ENCODE measurements around the gene FBXO42. TPM values are rescaled to one million over a fixed set of nuclear protein-coding genes. Genes with fewer than 3 reads are reported as not detected.

The FBXO42 gene
- total and polyA plus RNA-seq, 9 of the 15 experiments (the other 6 are each of a cell fraction or from before 2014, with no cell fraction given): 7.2 to 24.8 (median 17.4) TPM

- WGBS (ENCODE audit: insufficient coverage, low coverage, missing lambda C conversion rate): 21% methylated on average over 3 of the region's 3 CpGs
- H3K79me2 ChIP-seq (ENCODE audit: control insufficient read depth, insufficient read depth, low read length): no peaks in the 10 kb centered on the region
- no peaks in the 10 kb centered on the region for H3K36me3 ChIP-seq (ENCODE audit: control insufficient read depth, insufficient read depth, low read length)
- H3K4me2 ChIP-seq (ENCODE audit: insufficient read depth, low read length): no peak overlapping the region
- H3K9ac ChIP-seq (ENCODE audit: insufficient read depth in 1 of 2, low read depth in 2 of 2, low read length in 2 of 2): no peak overlapping the region; a peak in 1 of 4 replicates
- no peaks in the 10 kb centered on the region for H3K9me3 ChIP-seq (replicated peaks; ENCODE audit: control insufficient read depth, insufficient read depth, low read depth, low read length)
- H3K27me3 ChIP-seq (ENCODE audit: control insufficient read depth in 2 of 2, insufficient read depth in 2 of 2, low read length in 2 of 2): no peaks in the 10 kb centered on the region
- DNase-seq (ENCODE audit: extremely low read depth in 1 of 4, low spot score in 3 of 4): no peak
- ChIA-PET CTCF (ENCODE audit: low intra/inter-chr PET ratio) (no interaction called here), POLR2A (interaction anchor here (0.6 to 1.5 kb wide), 2 partner anchors 10 to 363 kb away, joined by 3 to 4 read pairs; no protein-coding TSS in a partner anchor)
- no peak overlapping the region for H3K4me3 ChIP-seq
- H2AFZ ChIP-seq (ENCODE audit: low read depth, low read length): no peak overlapping the region
- intact Hi-C loops (cut with micrococcal nuclease) (no loop called here), in situ Hi-C loops (cut with MboI) (no loop called here)
- ATAC-seq: no peak
- no peak for FAIRE-seq
- peaks cover 3% of the 10 kb centered on the region for H3K9me1 ChIP-seq (ENCODE audit: control insufficient read depth, insufficient read depth, low read length)
- BruUV-seq (replicated peaks): no TSS peak
- H3K4me1 ChIP-seq (replicated peaks in 1 of 2; ENCODE audit: control insufficient read depth in 2 of 2, insufficient read depth in 2 of 2, low read length in 2 of 2): peaks cover 24 to 47% of the 10 kb centered on the region in 2 experiments
- H4K20me1 ChIP-seq (replicated peaks; ENCODE audit: control insufficient read depth, insufficient read depth, low read length): no peaks in the 10 kb centered on the region
- H3K27ac ChIP-seq (ENCODE audit: extremely low read depth, low read depth, low read length): no peak overlapping the region
- TF ChIP-seq U2AF1 (optimal IDR thresholded peaks at IDR 0.05; ENCODE audit: low read depth, low read length): no peak
- no peak for TF ChIP-seq ZNF175 (CRISPR knock-in tag; IDR thresholded peaks at IDR 0.05; ENCODE audit: low read depth)
- peak; percentile 68 for TF ChIP-seq BCOR (IDR thresholded peaks at IDR 0.05)
- TF ChIP-seq JUN (IDR thresholded peaks at IDR 0.05; ENCODE audit: borderline replicate concordance, low read depth, low read length): no peak
- no peak for TF ChIP-seq JUN (CRISPR knock-in tag; IDR thresholded peaks at IDR 0.05; ENCODE audit: borderline replicate concordance)
- no peak for TF ChIP-seq MLX (CRISPR knock-in tag; conservative IDR thresholded peaks at IDR 0.05)
- TF ChIP-seq TAF9B (IDR thresholded peaks at IDR 0.05; ENCODE audit: partially characterized antibody): no peak
- TF ChIP-seq ZNF584 (CRISPR knock-in tag; IDR thresholded peaks at IDR 0.05; ENCODE audit: low read depth): no peak
- TF ChIP-seq MEIS2 (IDR thresholded peaks at IDR 0.05; ENCODE audit: partially characterized antibody): no peak
- peak; percentile 67; the same call in 1 of the 2 replicates for TF ChIP-seq SMARCA5 (IDR thresholded peaks at IDR 0.05)
- no peak for TF ChIP-seq ATF7 (IDR thresholded peaks at IDR 0.05)
- peak in 1 of 2 experiments; percentile 13; a peak in 1 of 4 replicates for TF ChIP-seq NRF1 (conservative IDR thresholded peaks at IDR 0.05 in 1 of 2, IDR thresholded peaks at IDR 0.05 in 1 of 2)
- TF ChIP-seq ZNF444 (CRISPR knock-in tag; IDR thresholded peaks at IDR 0.05): no peak
- 0 out of 2 replicates have a peak, but pooled peaks have one; percentile 56 for TF ChIP-seq ZNF436 (CRISPR knock-in tag; IDR thresholded peaks at IDR 0.05)
- no peak for TF ChIP-seq CCNT2 (IDR thresholded peaks at IDR 0.05; ENCODE audit: borderline replicate concordance, extremely low read depth, insufficient read length, low read depth, low read length)
- no peak for TF ChIP-seq ARHGAP35 (IDR thresholded peaks at IDR 0.05; ENCODE audit: partially characterized antibody)
- TF ChIP-seq ZNF764 (CRISPR knock-in tag; IDR thresholded peaks at IDR 0.05; ENCODE audit: low read depth): no peak
- TF ChIP-seq ZFP36 (IDR thresholded peaks at IDR 0.05; ENCODE audit: low read depth, low read length, partially characterized antibody): peak; percentile 96
- peak; percentile 34 to 38; a peak in 1 of 4 replicates for TF ChIP-seq KDM1A (IDR thresholded peaks at IDR 0.05)
Measured at GRCh38 chr1:16213013-16213412, 139.3 kb downstream of the FBXO42 start.

All from K562 (cell line).